Body of pancreas (tissue), 4 donors: ENCODE measurements around the gene CHRNA1.

Source experiments
- CTCF ChIP-seq, 7 experiments: fragments of 450-650 bp in 4 of 7; fragments of 200-600 bp in 3 of 7; sonication (generic) in 3 of 7; IDR thresholded peaks; one replicate each; pipeline ENCODE4 v1.5.1; 2016 to 2019; ENCODE audit warnings: antibody characterized with exemption in 7 of 7
- POLR2A ChIP-seq, 3 donors: fragments of 450-650 bp; IDR thresholded peaks; one replicate each; pipeline ENCODE4 v1.6.1; 2016; ENCODE audit warnings: antibody characterized with exemption in 3 of 3, mild to moderate bottlenecking in 2 of 3

- TF ChIP-seq CTCF (IDR thresholded peaks at IDR 0.05) (no peak), POLR2A (IDR thresholded peaks at IDR 0.05) (no peak)
These were observed 45.3 kb downstream of the CHRNA1 start for GRCh38 chr2:174719016-174719415.
